ENCODE results near the gene CHRM5. TPM values are rescaled to one million over a fixed set of nuclear protein-coding genes. Genes with fewer than 3 reads are reported as not detected.
"Not testable (repeated sequence)": the region's sequence is repeated elsewhere in the genome, so short reads cannot be mapped to it uniquely, and the experiment has no call there.

The CHRM5 gene
- total RNA-seq, 1 donor from 2014 or later: not detected

DNA sequence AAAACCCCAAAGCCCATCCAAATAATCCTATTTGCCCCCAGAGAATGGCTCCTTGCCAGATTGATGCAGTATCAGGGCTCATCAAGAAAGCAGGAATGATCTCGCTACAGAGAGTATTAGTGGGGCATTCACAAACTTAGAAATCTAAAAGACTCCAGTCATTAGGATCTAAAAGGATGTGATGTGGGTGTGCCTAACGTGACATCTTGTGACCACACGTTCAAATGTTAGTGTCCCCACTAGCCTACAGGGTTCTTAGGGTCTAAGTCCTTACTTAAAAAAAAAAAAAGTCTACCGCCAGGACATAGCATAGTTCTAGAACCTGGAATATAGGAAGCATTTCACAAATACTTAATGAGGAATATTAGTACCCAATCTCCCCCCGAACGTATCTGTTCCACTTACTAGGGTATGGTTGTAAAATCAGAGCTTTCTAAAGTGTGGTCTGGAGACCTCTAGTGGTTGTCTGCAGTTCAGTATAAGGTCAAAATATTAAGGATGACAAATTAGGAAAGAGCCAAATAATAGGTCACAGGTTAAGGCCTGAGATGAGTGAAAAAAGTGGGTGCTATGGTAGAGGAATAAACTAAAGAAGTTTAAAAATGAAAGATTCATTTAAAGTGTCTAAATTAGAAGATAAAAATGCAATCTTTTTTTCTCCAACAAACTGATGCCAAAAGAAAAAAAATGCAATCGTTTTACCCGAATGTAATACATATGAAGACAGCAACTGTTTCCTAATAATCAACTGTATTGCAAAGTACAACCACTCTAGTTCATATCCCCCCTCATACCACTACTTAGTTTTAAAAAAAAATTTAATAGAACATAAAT, 4.2 kb upstream of the CHRM5 start:
- Mint-ChIP-seq H3K4me3 (ENCODE audit: low read depth) (no peak overlapping the region), H3K27me3 (ENCODE audit: low read depth) (peaks cover 6% of the 10 kb centered on the region), H3K36me3 (ENCODE audit: low read depth) (no peaks in the 10 kb centered on the region), H3K9me3 (no peaks in the 10 kb centered on the region), H3K4me1 (ENCODE audit: low read depth) (no peaks in the 10 kb centered on the region), H3K27ac (no peak overlapping the region)
- intact Hi-C loops (cut with micrococcal nuclease): loop anchor here (2.0 to 5.0 kb wide), 2 partner anchors 65 to 227 kb away; no protein-coding TSS in a partner anchor
- no peak for DNase-seq (ENCODE audit: low spot score)

DNA sequence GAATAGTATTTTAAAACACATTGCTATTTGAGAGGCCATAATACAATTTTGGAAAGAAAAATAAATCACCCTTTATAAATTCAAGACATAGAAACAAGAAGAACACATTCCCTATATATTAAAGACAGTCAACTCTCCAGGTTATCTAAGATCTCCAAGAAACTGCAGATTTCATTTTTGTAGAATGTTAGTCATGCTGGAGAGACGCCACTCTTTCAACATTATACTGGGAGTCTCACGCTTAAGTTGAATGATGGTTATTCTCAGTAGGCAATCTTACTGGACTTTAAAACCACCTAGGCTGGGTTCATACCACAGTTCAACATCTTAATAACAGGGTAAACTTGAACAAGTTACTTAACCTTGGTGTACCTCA, 3.6 kb upstream of the CHRM5 start:
- no peak for DNase-seq (ENCODE audit: low spot score)
- intact Hi-C loops (cut with micrococcal nuclease): loop anchor here (2.0 to 5.0 kb wide), 2 partner anchors 66 to 227 kb away; no protein-coding TSS in a partner anchor
- no peak overlapping the region for H3K27ac Mint-ChIP-seq
- peaks cover 6% of the 10 kb centered on the region for H3K27me3 Mint-ChIP-seq (ENCODE audit: low read depth)
- H3K9me3 Mint-ChIP-seq: no peaks in the 10 kb centered on the region
- H3K4me3 Mint-ChIP-seq (ENCODE audit: low read depth): no peak overlapping the region
- no peaks in the 10 kb centered on the region for H3K4me1 Mint-ChIP-seq (ENCODE audit: low read depth)
- H3K36me3 Mint-ChIP-seq (ENCODE audit: low read depth): no peaks in the 10 kb centered on the region

DNA sequence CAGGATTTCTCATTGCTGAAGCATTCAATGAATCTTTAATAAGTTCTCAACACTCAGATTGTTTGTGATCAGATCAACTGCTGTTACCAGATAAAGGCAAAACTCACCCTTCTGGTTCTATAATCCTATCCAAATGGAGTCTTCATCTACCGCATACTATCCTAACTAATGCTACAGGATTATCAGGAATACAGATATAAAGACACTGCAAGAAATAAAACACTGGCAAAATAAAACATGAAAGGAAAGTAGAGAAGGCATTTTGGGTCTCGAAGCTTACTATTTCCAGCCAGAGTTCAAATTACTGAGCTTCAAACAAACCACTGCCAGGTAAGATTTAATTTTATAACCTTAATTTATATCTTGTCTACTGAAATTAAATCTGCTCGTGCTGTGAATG, 524 bp downstream of the CHRM5 start:
- intact Hi-C loops (cut with micrococcal nuclease): no loop called here
- H3K27ac Mint-ChIP-seq: no peak overlapping the region
- peaks cover 6% of the 10 kb centered on the region for H3K27me3 Mint-ChIP-seq (ENCODE audit: low read depth)
- DNase-seq (ENCODE audit: low spot score): no peak
- H3K4me3 Mint-ChIP-seq (ENCODE audit: low read depth): no peak overlapping the region
- no peaks in the 10 kb centered on the region for H3K9me3 Mint-ChIP-seq
- H3K4me1 Mint-ChIP-seq (ENCODE audit: low read depth): no peaks in the 10 kb centered on the region
- H3K36me3 Mint-ChIP-seq (ENCODE audit: low read depth): no peaks in the 10 kb centered on the region

DNA sequence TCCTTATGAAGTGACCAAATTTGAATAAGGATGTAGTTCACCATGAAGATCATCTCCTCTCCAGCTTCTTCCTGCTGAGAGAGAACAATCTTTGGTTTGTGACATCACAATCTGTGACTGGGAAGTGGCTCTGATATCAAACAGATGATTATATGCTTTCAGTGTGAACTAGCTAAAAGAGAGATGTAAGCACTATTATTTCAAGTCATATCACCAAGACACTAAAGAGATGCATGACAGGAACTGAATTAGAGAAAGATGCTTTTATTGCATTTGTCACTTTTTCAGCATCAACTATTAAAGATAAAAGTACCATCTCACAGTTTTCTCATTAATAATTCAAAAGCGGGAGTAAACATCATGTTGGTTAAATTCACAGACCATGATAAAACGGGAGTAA, 3.5 kb downstream of the CHRM5 start:
- no peak for DNase-seq (ENCODE audit: low spot score)
- H3K4me1 Mint-ChIP-seq (ENCODE audit: low read depth): no peaks in the 10 kb centered on the region
- H3K36me3 Mint-ChIP-seq (ENCODE audit: low read depth): no peaks in the 10 kb centered on the region
- H3K27ac Mint-ChIP-seq: no peak overlapping the region
- peaks cover 6% of the 10 kb centered on the region for H3K27me3 Mint-ChIP-seq (ENCODE audit: low read depth)
- H3K9me3 Mint-ChIP-seq: no peaks in the 10 kb centered on the region
- H3K4me3 Mint-ChIP-seq (ENCODE audit: low read depth): no peak overlapping the region
- intact Hi-C loops (cut with micrococcal nuclease): no loop called here

DNA sequence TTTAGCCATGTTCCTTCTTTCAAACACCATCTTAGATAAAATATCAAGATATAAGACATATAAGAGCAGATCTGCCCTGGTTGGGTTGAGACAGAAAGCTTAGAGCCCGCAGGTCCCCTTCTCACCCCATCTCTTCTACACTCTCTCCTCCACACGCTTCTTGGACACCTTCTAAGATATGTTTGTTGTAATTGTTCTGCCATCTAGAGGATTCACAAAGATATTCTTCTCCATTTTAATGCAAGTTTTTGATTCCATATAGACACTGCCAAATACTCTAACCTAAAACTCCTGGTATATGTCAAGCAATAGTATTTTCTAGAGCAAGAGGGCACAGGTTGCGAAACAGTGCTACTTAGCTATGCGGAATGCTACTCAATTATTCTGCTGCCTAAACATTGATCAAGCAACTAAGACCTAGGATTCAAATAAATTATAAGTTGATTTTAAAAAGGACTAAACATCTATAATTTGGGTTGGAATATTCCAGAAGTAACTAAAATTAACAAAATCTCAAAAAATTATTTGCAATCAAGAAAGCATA, 6.8 kb downstream of the CHRM5 start:
- intact Hi-C loops (cut with micrococcal nuclease): no loop called here
- Mint-ChIP-seq H3K4me3 (ENCODE audit: low read depth) (no peak overlapping the region), H3K27me3 (ENCODE audit: low read depth) (no peaks in the 10 kb centered on the region), H3K4me1 (ENCODE audit: low read depth) (peaks cover 5% of the 10 kb centered on the region), H3K27ac (no peak overlapping the region), H3K9me3 (no peaks in the 10 kb centered on the region), H3K36me3 (ENCODE audit: low read depth) (no peaks in the 10 kb centered on the region)
- DNase-seq (ENCODE audit: low spot score): no peak

DNA sequence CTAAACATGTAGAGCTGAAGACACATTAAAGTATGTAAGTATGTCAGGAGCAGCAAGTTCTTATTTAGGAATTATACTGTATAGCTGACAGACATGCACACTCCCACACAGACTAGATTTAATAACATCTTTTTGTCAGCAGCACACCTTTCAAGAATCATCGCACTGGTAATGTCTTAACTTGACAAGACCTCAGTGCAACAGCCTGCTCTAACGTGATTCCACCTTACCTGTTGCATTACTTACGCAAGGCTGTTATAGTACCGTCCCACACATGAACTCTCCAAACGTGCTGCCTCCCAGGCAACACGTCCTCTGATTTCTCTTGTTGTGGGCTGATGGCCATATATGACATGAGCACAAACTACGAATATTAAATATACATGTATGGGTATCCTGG, 11.9 kb downstream of the CHRM5 start:
- no peak for DNase-seq (ENCODE audit: low spot score)
- Mint-ChIP-seq H3K27me3 (ENCODE audit: low read depth) (no peaks in the 10 kb centered on the region), H3K36me3 (ENCODE audit: low read depth) (no peaks in the 10 kb centered on the region), H3K27ac (no peak overlapping the region), H3K4me1 (ENCODE audit: low read depth) (peaks cover 5% of the 10 kb centered on the region), H3K4me3 (ENCODE audit: low read depth) (no peak overlapping the region), H3K9me3 (no peaks in the 10 kb centered on the region)
- intact Hi-C loops (cut with micrococcal nuclease): no loop called here

DNA sequence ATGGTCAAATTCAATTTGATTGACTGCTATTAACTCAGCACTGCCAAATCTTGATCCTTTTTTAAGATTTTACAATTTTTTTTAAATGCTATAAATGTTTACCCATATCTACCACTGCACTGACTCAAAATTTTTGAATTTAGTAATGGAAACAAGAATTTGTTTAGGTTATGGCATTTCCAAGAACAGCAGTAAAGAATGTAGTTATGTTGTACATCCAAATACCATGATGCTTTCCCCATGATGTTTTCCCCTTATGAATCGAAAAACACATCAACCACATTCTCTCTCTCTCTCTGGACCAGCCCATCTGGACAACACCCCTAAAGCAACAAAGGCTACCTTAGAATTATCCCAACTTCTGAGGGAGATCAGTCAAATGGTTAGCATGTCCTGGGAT, 14.2 kb downstream of the CHRM5 start:
- no peak for DNase-seq (ENCODE audit: low spot score)
- H3K27me3 Mint-ChIP-seq (ENCODE audit: low read depth): no peaks in the 10 kb centered on the region
- intact Hi-C loops (cut with micrococcal nuclease): no loop called here
- no peaks in the 10 kb centered on the region for H3K36me3 Mint-ChIP-seq (ENCODE audit: low read depth)
- peaks cover 5% of the 10 kb centered on the region for H3K4me1 Mint-ChIP-seq (ENCODE audit: low read depth)
- no peaks in the 10 kb centered on the region for H3K9me3 Mint-ChIP-seq
- no peak overlapping the region for H3K27ac Mint-ChIP-seq
- H3K4me3 Mint-ChIP-seq (ENCODE audit: low read depth): no peak overlapping the region

DNA sequence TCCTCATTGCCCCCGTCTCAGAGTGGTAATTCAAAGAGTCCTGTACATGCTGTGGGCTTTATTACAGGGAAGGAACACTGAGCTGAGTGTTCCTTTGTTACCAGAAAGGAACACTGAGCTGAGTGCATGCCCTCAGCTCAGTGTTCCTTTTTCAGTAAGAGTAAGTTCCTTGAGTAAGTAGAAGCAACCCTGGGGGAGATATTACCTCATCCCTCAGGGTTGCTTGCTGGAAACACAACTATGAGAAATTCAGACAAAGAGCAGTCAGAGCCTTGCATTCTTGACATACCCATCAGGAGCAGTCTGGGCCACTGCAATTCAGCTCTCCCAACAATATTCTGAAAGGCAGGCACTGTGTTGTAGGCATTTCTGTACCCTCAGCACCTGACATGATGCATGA, 17.0 kb downstream of the CHRM5 start:
- intact Hi-C loops (cut with micrococcal nuclease): no loop called here
- no peak for DNase-seq (ENCODE audit: low spot score)
- Mint-ChIP-seq H3K27me3 (ENCODE audit: low read depth) (no peaks in the 10 kb centered on the region), H3K9me3 (no peaks in the 10 kb centered on the region), H3K4me3 (ENCODE audit: low read depth) (no peak overlapping the region), H3K4me1 (ENCODE audit: low read depth) (peaks cover 4% of the 10 kb centered on the region), H3K27ac (no peak overlapping the region), H3K36me3 (ENCODE audit: low read depth) (no peaks in the 10 kb centered on the region)

DNA sequence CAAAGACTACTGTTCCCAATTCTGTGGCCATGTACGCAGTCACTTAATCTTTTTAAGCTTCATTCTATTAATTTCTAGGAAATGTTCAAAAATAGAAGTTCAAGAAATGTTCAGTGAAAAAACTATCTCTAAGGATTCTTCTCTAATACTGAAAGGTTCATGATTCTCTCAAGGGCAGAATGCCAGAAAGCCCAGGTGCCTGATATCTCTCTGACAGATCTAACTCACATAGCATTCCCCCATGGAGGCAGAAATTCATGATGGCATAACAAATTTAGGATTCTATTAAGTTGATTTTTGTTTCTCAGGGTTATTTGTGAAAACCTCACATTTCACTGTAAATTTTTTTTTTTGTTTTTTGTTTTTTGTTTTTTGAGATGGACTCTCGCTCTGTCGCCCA, 17.5 kb downstream of the CHRM5 start:
- peaks cover 4% of the 10 kb centered on the region for H3K4me1 Mint-ChIP-seq (ENCODE audit: low read depth)
- H3K27ac Mint-ChIP-seq: no peak overlapping the region
- H3K9me3 Mint-ChIP-seq: no peaks in the 10 kb centered on the region
- intact Hi-C loops (cut with micrococcal nuclease): no loop called here
- no peak for DNase-seq (ENCODE audit: low spot score)
- no peaks in the 10 kb centered on the region for H3K36me3 Mint-ChIP-seq (ENCODE audit: low read depth)
- H3K4me3 Mint-ChIP-seq (ENCODE audit: low read depth): no peak overlapping the region
- no peaks in the 10 kb centered on the region for H3K27me3 Mint-ChIP-seq (ENCODE audit: low read depth)

DNA sequence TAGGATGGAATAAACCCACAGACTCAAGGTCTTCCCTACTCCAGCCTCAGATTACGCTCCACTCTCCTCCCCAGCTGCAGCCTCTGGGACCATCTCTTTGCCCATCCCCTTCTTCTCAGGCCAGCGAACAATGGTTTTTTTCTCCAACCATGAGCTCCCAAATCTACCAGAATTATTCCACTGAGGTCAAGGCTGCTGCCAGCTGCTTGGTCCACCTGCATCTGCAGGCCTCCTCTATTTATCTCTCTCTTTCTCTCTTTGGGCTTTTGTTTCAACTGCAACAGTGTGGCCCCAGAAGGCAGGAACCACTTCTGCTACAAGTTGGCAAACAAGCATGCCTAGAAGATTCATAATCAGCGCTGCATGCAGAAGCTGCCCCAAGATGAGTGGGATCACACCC, 19.1 kb downstream of the CHRM5 start:
- Mint-ChIP-seq H3K27ac (no peak overlapping the region), H3K27me3 (ENCODE audit: low read depth) (no peaks in the 10 kb centered on the region), H3K9me3 (no peaks in the 10 kb centered on the region), H3K4me1 (ENCODE audit: low read depth) (peaks cover 6% of the 10 kb centered on the region), H3K4me3 (ENCODE audit: low read depth) (no peak overlapping the region), H3K36me3 (ENCODE audit: low read depth) (no peaks in the 10 kb centered on the region)
- DNase-seq (ENCODE audit: low spot score): no peak
- intact Hi-C loops (cut with micrococcal nuclease): no loop called here

DNA sequence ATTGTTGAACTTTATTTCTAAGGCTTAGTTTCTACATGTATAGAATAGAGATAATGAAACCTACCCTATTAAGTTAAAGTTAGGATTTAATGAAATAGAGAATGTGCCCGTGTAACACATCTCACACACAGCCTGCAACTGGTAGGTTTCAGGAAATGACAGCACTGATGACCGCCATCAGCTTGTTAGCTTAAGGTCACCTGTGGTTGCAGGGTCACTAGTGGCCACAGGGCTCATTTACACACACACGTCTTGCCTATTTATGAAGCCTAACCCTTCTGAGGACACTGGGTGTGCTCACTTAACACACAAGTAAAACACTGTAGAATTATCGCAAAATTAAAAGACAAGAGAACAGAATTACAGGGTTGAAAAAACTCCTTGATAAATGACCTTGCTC, 20.1 kb downstream of the CHRM5 start:
- DNase-seq (ENCODE audit: low spot score): no peak
- intact Hi-C loops (cut with micrococcal nuclease): no loop called here
- no peaks in the 10 kb centered on the region for H3K36me3 Mint-ChIP-seq (ENCODE audit: low read depth)
- H3K9me3 Mint-ChIP-seq: no peaks in the 10 kb centered on the region
- H3K27me3 Mint-ChIP-seq (ENCODE audit: low read depth): no peaks in the 10 kb centered on the region
- no peak overlapping the region for H3K4me3 Mint-ChIP-seq (ENCODE audit: low read depth)
- no peak overlapping the region for H3K27ac Mint-ChIP-seq
- peaks cover 6% of the 10 kb centered on the region for H3K4me1 Mint-ChIP-seq (ENCODE audit: low read depth)

DNA sequence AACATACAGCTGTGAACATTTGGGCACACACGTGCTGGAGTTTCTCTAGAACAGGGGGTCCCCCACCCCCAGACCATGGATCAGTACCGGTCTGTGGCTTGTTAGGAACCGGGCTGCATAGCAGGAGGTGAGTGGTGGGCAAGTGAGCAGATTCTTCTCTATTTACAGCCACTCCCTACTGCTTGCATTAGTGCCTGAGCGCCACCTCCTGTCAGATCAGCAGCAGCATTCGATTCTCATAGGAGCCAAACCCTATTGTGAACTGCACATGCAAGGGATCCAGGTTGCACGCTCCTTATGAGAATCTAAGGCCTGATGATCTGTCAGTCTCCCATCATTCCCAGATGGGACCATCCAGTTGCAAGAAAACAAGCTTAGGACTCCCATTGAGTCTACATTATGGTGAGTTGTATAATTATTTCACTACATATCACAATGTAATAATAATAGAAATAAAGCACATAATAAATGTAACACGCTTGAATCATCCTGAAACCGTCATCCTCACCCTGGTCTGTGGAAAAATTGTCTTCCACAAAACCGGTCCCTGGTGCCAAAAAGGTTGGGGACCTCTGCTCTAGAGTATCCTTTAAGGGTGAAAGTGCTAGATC, 25.8 kb downstream of the CHRM5 start:
- Mint-ChIP-seq H3K36me3 (ENCODE audit: low read depth) (no peaks in the 10 kb centered on the region), H3K27me3 (ENCODE audit: low read depth) (no peaks in the 10 kb centered on the region), H3K4me3 (ENCODE audit: low read depth) (no peak overlapping the region), H3K27ac (no peak overlapping the region), H3K9me3 (no peaks in the 10 kb centered on the region), H3K4me1 (ENCODE audit: low read depth) (peaks cover 6% of the 10 kb centered on the region)
- DNase-seq (ENCODE audit: low spot score): no peak
- intact Hi-C loops (cut with micrococcal nuclease): no loop called here

DNA sequence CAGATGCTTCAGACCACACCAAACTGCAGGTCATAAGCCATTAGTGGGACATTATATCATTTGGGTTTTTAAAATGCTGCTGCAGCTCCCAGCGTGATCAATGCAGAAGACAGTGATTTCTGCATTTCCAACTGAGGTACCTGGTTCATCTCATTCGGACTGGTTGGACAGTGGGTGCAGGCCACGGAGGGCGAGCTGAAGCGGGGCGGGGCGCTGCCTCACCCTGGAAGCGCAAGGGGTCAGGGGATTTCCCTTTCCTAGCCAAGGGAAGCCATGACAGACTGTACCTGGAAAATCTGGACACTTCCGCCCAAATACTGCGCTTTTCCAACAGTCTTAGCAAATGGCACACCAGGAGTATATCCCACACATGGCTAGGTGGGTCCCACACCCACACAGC, 27.4 kb downstream of the CHRM5 start:
- H3K4me3 Mint-ChIP-seq (ENCODE audit: low read depth); intact Hi-C loops (cut with micrococcal nuclease); H3K9me3 Mint-ChIP-seq; H3K27ac Mint-ChIP-seq; H3K36me3 Mint-ChIP-seq (ENCODE audit: low read depth); DNase-seq (ENCODE audit: low spot score); H3K4me1 Mint-ChIP-seq (ENCODE audit: low read depth); H3K27me3 Mint-ChIP-seq (ENCODE audit: low read depth): not testable (repeated sequence)
